Activated CD4-positive, alpha-beta T cell treated with anti-CD3 and anti-CD28 coated beads for 24 hours (primary cell): Measurements from ENCODE around the gene MAN2A2.
A peak's percentile ranks its signal among the peaks of the same experiment; 100 is the strongest.
"Not testable (repeated sequence)": the region's sequence is repeated elsewhere in the genome, so short reads cannot be mapped to it uniquely, and the experiment has no call there.

Experiments
- DNase-seq, 2 donors: peaks; one replicate each; pipeline ENCODE4 v3.0.0-alpha.2; 2020; ENCODE audit warnings: low read depth in 2 of 2

The MAN2A2 gene

GRCh38 chr15:90871139-90871715 lies 31.9 kb upstream of the MAN2A2 start:
- DNase-seq: no peak

DNA sequence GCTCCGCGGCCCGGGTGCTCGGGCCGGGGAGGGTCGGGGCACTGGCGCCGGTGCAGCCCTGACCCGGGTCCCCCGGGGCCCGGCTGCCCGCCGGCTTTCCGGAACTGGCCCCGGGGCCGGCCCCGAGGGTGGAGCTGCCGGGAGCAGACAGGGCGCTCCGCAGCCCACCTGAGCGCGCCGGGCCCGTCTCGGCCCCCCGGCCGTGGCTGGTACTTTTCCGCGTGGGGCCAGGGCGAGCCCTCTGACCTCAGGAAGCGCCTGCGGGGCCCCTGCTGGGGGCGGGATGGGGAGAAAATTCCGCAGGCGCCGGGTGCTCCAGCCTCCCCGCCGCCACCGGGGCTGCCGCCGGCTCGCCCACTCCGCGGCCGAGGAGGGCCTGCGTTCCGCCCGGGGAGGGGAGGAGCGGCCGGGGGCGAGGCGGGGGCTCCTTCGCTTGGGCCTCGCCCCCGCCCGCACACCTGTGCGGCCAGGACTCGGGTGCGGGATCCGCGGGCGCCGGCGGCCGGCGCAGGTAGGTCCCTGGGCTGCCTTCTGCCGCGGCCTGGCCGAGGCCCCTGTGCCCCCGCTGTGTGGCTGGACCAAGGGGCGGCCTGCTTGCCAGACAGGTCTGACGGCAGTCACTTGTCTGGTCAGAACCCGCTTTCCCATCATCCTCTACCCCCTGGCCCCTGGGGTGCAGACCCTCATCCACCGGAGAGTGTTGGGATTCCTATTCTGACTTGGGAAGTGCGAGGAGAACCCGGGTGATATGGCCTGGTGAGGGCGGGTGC lies 31.2 kb upstream of the MAN2A2 start:
- DNase-seq: no peak

GRCh38 chr15:90872486-90873184 lies 30.5 kb upstream of the MAN2A2 start:
- DNase-seq: peak in 1 of 2 donors; percentile 48

DNA sequence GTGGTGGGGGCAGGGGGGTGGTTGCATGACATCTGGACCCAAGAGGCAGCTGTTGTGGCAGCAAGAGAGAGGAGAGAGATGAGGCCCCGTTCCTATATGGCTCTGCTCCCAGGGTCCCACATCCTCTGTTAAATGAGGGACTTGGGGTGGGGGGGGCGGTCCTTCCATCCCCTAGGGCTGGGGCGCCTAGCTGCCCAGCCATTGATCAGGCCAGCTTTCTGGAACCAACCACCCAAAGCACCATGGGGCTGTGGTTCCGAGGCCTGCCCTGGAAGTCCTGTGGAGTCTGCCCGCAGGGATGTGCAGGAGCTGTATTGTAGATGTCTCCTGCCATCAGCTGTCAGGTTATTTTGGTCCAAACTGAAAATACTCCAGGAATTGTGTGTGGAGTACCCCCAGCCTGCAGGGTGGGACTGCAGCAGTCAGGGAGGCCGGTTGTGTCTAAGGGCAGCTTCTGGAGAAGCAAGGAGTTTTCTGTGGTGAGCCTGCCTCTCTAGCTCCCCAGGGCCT lies 29.6 kb upstream of the MAN2A2 start:
- no peak for DNase-seq

DNA sequence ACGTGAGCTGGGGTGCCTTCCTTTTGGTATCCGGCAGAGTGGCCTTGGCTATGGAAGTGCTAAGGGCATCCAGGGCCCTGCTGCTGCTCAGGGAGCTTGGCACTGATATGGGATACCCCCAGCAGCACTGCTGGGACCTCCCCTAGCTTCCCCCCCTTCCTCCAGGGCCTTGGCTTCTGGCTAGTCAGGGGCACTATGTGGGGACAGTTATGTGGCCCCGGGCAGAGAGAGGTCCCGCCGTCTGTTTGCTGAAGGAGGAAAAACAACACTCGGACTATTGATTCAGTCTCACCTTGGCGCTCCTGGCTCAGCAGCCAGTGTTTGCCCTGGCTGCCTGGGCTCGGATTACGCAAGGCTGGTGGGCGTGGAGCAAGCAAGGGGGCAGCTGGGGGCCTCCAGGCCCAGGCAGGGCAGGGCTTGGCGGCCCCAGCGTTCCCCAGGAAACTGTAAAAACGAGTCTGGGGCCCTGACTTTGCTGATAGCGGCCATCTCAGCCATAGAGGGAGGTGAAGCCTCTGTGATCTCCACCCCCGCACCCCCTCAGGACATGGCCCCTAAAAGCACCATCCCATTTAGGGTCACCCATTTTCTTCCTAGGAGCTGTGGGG lies 29.0 kb upstream of the MAN2A2 start:
- DNase-seq: no peak

- DNase-seq: not testable (repeated sequence)
Measured at GRCh38 chr15:90874986-90875385, 28.1 kb upstream of the MAN2A2 start.

DNA sequence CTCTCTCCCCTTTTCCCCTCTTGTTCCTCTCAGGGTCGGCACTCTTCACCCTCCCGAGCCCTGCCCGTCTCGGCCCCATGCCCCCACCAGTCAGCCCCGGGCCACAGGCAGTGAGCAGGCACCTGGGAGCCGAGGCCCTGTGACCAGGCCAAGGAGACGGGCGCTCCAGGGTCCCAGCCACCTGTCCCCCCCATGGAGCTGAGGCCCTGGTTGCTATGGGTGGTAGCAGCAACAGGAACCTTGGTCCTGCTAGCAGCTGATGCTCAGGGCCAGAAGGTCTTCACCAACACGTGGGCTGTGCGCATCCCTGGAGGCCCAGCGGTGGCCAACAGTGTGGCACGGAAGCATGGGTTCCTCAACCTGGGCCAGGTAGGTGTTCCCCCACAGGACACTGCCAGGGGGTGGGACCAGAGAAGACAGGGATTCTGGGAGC lies 27.5 kb upstream of the MAN2A2 start:
- no peak for DNase-seq

DNA sequence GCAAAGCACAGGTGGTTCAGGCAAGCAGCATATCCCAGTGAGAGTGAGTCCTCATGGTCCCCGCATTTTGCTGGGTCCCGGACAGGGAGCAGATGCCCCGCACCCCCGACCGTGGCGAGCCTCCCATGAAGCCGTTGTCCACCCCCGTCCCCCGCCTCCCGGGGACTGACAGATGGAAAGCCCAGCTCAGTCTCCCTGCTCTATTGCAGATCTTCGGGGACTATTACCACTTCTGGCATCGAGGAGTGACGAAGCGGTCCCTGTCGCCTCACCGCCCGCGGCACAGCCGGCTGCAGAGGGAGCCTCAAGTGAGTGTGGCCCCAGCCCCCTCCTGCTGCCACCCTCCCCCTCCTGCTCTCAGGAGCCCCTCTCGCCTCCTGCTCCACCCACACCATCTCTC lies 27.1 kb upstream of the MAN2A2 start:
- DNase-seq: no peak

- no peak for DNase-seq
Measured at GRCh38 chr15:90876512-90877170, 26.5 kb upstream of the MAN2A2 start.

DNA sequence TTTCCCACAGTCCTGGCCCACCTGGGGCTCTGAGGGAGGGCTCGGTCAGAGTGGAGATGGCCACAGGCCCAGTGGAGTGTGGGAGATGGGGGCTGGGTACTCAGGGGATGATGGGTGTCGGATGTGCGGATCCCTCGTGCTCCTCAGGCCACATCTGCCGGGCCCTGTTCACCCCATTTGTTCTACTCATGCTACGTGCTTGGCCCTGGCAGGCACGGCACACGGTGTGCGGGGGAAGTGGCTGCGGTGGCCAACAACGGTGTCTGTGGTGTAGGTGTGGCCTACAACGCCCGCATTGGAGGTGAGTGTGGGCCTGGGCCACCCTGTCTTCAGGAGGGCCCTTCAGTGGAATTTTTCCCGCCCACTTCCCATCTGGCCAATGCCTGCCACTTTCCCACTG lies 25.8 kb upstream of the MAN2A2 start:
- DNase-seq: no peak

DNA sequence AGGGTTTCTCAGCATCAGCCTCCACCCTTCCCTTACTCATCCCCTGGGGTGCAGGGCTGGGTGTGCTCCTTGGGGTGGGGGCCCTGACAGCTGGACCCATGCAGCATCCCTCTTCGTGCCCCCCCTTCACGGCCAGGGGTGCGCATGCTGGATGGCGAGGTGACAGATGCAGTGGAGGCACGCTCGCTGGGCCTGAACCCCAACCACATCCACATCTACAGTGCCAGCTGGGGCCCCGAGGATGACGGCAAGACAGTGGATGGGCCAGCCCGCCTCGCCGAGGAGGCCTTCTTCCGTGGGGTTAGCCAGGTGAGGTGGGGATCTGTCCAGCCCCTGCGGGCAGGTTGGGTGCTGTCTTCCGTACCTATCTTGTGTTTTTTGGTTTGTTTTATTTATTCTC lies 25.1 kb upstream of the MAN2A2 start:
- DNase-seq: no peak

GRCh38 chr15:90878660-90879059 lies 24.4 kb upstream of the MAN2A2 start:
- no peak for DNase-seq

DNA sequence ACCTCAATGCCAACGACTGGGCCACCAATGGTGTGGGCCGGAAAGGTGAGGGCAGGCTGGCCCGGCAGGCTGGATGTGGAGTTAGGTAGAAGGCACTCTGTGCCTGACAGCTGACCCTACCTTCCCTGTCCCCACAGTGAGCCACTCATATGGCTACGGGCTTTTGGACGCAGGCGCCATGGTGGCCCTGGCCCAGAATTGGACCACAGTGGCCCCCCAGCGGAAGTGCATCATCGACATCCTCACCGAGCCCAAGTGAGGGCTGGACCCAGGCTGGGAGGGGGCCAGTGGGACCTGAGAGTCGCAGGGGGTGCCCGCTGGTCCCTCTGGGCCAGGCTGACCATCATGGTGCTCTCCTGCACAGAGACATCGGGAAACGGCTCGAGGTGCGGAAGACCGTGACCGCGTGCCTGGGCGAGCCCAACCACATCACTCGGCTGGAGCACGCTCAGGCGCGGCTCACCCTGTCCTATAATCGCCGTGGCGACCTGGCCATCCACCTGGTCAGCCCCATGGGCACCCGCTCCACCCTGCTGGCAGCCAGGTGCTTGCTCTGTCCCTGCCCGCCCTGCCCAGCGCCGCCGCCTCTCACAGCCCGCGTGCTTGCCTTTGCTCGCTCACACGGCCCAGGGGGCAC lies 23.3 kb upstream of the MAN2A2 start:
- no peak for DNase-seq

DNA sequence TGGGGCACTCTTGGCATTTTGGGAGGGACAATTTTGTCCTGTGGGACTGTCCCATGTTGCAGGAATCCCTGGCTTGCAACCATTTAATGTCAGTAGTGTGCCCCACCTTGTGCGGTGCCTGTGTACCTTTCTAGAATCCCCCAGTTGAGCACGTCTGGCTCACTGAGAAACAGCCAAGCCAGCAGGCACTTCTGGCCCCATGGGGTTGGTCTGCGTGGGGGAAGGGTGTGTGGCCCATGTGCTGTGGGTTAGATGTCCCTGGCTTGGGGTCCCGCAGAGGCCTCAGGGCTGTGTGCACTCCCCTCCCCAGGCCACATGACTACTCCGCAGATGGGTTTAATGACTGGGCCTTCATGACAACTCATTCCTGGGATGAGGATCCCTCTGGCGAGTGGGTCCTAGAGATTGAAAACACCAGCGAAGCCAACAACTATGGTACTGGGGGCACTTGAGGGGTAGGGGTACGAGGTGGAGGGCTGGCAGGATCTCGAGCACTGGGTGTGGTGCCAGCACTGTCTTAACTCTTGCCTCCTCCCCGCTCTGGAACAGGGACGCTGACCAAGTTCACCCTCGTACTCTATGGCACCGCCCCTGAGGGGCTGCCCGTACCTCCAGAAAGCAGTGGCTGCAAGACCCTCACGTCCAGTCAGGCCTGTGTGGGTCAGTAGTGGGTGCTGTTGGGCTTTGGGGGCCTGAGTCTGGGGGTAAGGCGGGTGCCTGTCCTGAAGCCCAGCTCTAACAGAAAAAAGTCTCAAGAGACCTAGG lies 22.5 kb upstream of the MAN2A2 start:
- no peak for DNase-seq

DNA sequence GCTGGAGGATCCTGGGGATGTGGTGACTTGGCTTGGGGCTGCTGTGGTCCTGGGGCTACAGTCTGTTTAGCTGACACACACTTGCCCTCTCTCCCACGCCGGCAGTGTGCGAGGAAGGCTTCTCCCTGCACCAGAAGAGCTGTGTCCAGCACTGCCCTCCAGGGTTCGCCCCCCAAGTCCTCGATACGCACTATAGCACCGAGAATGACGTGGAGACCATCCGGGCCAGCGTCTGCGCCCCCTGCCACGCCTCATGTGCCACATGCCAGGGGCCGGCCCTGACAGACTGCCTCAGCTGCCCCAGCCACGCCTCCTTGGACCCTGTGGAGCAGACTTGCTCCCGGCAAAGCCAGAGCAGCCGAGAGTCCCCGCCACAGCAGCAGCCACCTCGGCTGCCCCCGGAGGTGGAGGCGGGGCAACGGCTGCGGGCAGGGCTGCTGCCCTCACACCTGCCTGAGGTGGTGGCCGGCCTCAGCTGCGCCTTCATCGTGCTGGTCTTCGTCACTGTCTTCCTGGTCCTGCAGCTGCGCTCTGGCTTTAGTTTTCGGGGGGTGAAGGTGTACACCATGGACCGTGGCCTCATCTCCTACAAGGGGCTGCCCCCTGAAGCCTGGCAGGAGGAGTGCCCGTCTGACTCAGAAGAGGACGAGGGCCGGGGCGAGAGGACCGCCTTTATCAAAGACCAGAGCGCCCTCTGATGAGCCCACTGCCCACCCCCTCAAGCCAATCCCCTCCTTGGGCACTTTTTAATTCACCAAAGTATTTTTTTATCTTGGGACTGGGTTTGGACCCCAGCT lies 21.7 kb upstream of the MAN2A2 start:
- DNase-seq: no peak

DNA sequence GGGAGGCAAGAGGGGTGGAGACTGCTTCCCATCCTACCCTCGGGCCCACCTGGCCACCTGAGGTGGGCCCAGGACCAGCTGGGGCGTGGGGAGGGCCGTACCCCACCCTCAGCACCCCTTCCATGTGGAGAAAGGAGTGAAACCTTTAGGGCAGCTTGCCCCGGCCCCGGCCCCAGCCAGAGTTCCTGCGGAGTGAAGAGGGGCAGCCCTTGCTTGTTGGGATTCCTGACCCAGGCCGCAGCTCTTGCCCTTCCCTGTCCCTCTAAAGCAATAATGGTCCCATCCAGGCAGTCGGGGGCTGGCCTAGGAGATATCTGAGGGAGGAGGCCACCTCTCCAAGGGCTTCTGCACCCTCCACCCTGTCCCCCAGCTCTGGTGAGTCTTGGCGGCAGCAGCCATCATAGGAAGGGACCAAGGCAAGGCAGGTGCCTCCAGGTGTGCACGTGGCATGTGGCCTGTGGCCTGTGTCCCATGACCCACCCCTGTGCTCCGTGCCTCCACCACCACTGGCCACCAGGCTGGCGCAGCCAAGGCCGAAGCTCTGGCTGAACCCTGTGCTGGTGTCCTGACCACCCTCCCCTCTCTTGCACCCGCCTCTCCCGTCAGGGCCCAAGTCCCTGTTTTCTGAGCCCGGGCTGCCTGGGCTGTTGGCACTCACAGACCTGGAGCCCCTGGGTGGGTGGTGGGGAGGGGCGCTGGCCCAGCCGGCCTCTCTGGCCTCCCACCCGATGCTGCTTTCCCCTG lies 21.0 kb upstream of the MAN2A2 start:
- no peak for DNase-seq

GRCh38 chr15:90882781-90883525 lies 20.1 kb upstream of the MAN2A2 start:
- DNase-seq: no peak

DNA sequence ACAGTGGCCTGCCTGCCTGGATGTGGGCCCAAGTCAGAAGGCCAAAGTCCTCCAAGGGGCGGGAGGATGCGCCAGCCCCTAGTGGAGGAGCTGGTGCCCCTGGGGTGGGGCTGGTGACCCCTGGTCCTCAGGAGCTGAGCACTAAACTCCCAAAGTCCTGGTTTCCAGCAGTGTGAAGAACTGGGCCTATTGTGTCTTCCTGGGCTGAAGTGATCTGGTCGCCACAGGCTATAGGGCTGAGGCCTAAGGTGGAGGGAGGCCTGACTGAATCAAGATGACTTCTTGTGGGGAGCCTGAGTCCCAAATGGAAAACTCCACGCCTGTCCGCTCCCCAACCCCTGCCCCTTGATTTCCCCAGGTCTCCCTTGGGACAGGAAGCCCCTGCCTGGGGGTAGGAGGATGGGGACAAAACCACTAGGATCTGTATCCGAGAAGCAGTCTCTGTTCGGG lies 19.6 kb upstream of the MAN2A2 start:
- DNase-seq: no peak
